Measurements from ENCODE around the gene PTPN12.
"Not testable (repeated sequence)": the region's sequence is repeated elsewhere in the genome, so short reads cannot be mapped to it uniquely, and the experiment has no call there.

PTPN12 gene

GRCh38 chr7:77579797-77580196 lies 42.7 kb downstream of the PTPN12 start:
- no peak for DNase-seq (ENCODE audit: low spot score)

GRCh38 chr7:77580762-77581350 lies 43.8 kb downstream of the PTPN12 start:
- DNase-seq (ENCODE audit: low spot score), result no peak

GRCh38 chr7:77587272-77587671 lies 50.2 kb downstream of the PTPN12 start:
- no peak for DNase-seq (ENCODE audit: low spot score)

- no peak for DNase-seq (ENCODE audit: low spot score)
Measured at GRCh38 chr7:77600952-77601351, 63.9 kb downstream of the PTPN12 start.

GRCh38 chr7:77606562-77606961 lies 69.5 kb downstream of the PTPN12 start:
- DNase-seq (ENCODE audit: low spot score), result no peak

- no peak for DNase-seq (ENCODE audit: low spot score)
Measured at GRCh38 chr7:77619314-77619713, 82.2 kb downstream of the PTPN12 start.

GRCh38 chr7:77626586-77627308 lies 89.7 kb downstream of the PTPN12 start:
- DNase-seq (ENCODE audit: low spot score), result no peak

GRCh38 chr7:77627309-77627676 lies 90.2 kb downstream of the PTPN12 start:
- no peak for DNase-seq (ENCODE audit: low spot score)

- DNase-seq (ENCODE audit: low spot score), result no peak
Measured at GRCh38 chr7:77629797-77630196, 92.7 kb downstream of the PTPN12 start.

GRCh38 chr7:77631820-77632219 lies 94.7 kb downstream of the PTPN12 start:
- DNase-seq (ENCODE audit: low spot score), result no peak

- no peak for DNase-seq (ENCODE audit: low spot score)
Measured at GRCh38 chr7:77644774-77645173, 107.7 kb downstream of the PTPN12 start.

GRCh38 chr7:77648742-77649338 lies 111.7 kb downstream of the PTPN12 start:
- DNase-seq (ENCODE audit: low spot score), result no peak

GRCh38 chr7:77649716-77650349 lies 112.7 kb downstream of the PTPN12 start:
- no peak for DNase-seq (ENCODE audit: low spot score)

GRCh38 chr7:77651575-77652162 lies 114.6 kb downstream of the PTPN12 start:
- DNase-seq (ENCODE audit: low spot score), result peak; percentile 54

GRCh38 chr7:77652826-77653225 lies 115.7 kb downstream of the PTPN12 start:
- not testable (repeated sequence) for DNase-seq (ENCODE audit: low spot score)

- DNase-seq (ENCODE audit: low spot score), result no peak
Measured at GRCh38 chr7:77653572-77653971, 116.5 kb downstream of the PTPN12 start.

GRCh38 chr7:77655356-77655755 lies 118.3 kb downstream of the PTPN12 start:
- no peak for DNase-seq (ENCODE audit: low spot score)

GRCh38 chr7:77655836-77656455 lies 118.9 kb downstream of the PTPN12 start:
- no peak for DNase-seq (ENCODE audit: low spot score)

GRCh38 chr7:77657427-77658224 lies 120.5 kb downstream of the PTPN12 start:
- DNase-seq (ENCODE audit: low spot score), result peak; percentile 21

- DNase-seq (ENCODE audit: low spot score), result no peak
Measured at GRCh38 chr7:77658928-77659327, 121.8 kb downstream of the PTPN12 start.

GRCh38 chr7:77661816-77662215 lies 124.7 kb downstream of the PTPN12 start:
- DNase-seq (ENCODE audit: low spot score), result no peak

All from germinal center (tissue), 1 donor.